Panc1 (cell line): Measurements from ENCODE around the gene STAG2. TPM values are rescaled to one million over a fixed set of nuclear protein-coding genes. Genes with fewer than 3 reads are reported as not detected.

Experiments used
- ATAC-seq: fragments of 200-7000 bp; cut with Tn5 transposase; 2 replicates; pipeline ENCODE4 v1.9.1; 2020; ENCODE audit warnings: mild to moderate bottlenecking, moderate library complexity
- BruUV-seq: library from RNA; stranded (reverse); fragments of 400-500 nt; replicated peaks from 2 replicates; lab custom pipeline; 2021; lab: Mats Ljungman, UMichigan
- CTCF ChIA-PET: fragments of 300-600 bp; sonication (Branson Sonifier 250); formaldehyde crosslinking; loops from one replicate; lab custom pipeline; 2022; ENCODE audit warnings: antibody characterized with exemption; lab: Charles Lee
- POLR2A ChIA-PET: fragments of 300-600 bp; sonication (Branson Sonifier 250); formaldehyde crosslinking; loops from one replicate; lab custom pipeline; 2022; ENCODE audit warnings: antibody characterized with exemption; lab: Charles Lee
- DNase-seq: peaks from one replicate; pipeline ENCODE4 v3.0.0-alpha.2; 2010; ENCODE audit warnings: low read depth, low spot score
- H3K27ac ChIP-seq: 2 replicates; pipeline ENCODE4 v1.5.1; 2011; ENCODE audit warnings: mild to moderate bottlenecking, low read length, inconsistent platforms
- H3K27me3 ChIP-seq: fragments of 200-500 bp; sonication (Bioruptor generic); 2 replicates; pipeline ENCODE4 v1.6.0; 2014; ENCODE audit warnings: low read length, inconsistent platforms; ENCODE audit not compliant: control insufficient read depth, insufficient read depth
- H3K36me3 ChIP-seq: fragments of 200-500 bp; sonication (Bioruptor generic); 2 replicates; pipeline ENCODE4 v1.5.1; 2014; ENCODE audit warnings: inconsistent platforms, mild to moderate bottlenecking, low read length, moderate library complexity; ENCODE audit not compliant: control insufficient read depth, insufficient read depth
- H3K4me1 ChIP-seq: 2 replicates; pipeline ENCODE4 v1.5.1; 2011; ENCODE audit warnings: inconsistent platforms, mild to moderate bottlenecking, low read length, moderate library complexity; ENCODE audit not compliant: control insufficient read depth, insufficient read depth
- H3K4me3 ChIP-seq, 2 experiments: 2 replicates each; pipeline ENCODE4 v1.5.1; 2011 to 2012; ENCODE audit warnings: low read depth in 2 of 2, low read length in 2 of 2, mild to moderate bottlenecking in 2 of 2, inconsistent platforms in 1 of 2, moderate library complexity in 1 of 2
- H3K9me3 ChIP-seq: fragments of 200-500 bp; sonication (Bioruptor generic); 2 replicates; pipeline ENCODE4 v1.5.1; 2014; ENCODE audit warnings: low read depth, mild to moderate bottlenecking, inconsistent platforms, low read length, moderate library complexity; ENCODE audit not compliant: control insufficient read depth, insufficient read depth
- POLR2AphosphoS5 ChIP-seq: IDR thresholded peaks from 2 replicates; pipeline ENCODE4 v1.6.1; 2012; ENCODE audit warnings: mild to moderate bottlenecking, low read depth, low read length, moderate library complexity
- REST ChIP-seq, 2 experiments: IDR thresholded peaks; 2 replicates each; pipeline ENCODE4 v1.6.1; 2011 to 2012; ENCODE audit warnings: low read depth in 2 of 2, control low read depth in 1 of 2, low read length in 1 of 2, mild to moderate bottlenecking in 1 of 2, moderate library complexity in 1 of 2; ENCODE audit not compliant: insufficient read depth in 1 of 2
- SIN3A ChIP-seq: IDR thresholded peaks from 2 replicates; pipeline ENCODE4 v1.6.1; 2012; ENCODE audit warnings: low read depth, mild to moderate bottlenecking, low read length, moderate library complexity, borderline replicate concordance; ENCODE audit not compliant: insufficient read depth
- TCF7L2 ChIP-seq: IDR thresholded peaks from 2 replicates; pipeline ENCODE4 v1.6.1; 2011; ENCODE audit warnings: mild to moderate bottlenecking, low read depth, low read length, inconsistent platforms
- in situ Hi-C: cut with HindIII; loops from 2 replicates; pipeline ENCODE4 v1.10.0; 2016; ENCODE audit warnings: low sequenced_read_pairs, low pct_unique_long_range_greater_than_20kb
- intact Hi-C: fragments of 100-400 bp; cut with micrococcal nuclease; formaldehyde crosslinking; loops from one replicate; pipeline ENCODE4 v1.10.0; 2022; ENCODE audit not compliant: unreplicated experiment
- total RNA-seq: library from RNA; stranded (reverse); gene quantifications from one replicate; pipeline ENCODE4 v1.2.1, GENCODE V29; 2021; ENCODE audit not compliant: unreplicated experiment
- TF ChIP-seq, protein P1 (sequence below): fragments of 450-650 bp; IDR thresholded peaks from 2 replicates; pipeline ENCODE4 v1.5.1; 2017; ENCODE audit warnings: mild to moderate bottlenecking

The STAG2 gene
- total RNA-seq, 1 experiment from 2014 or later: 94.5 TPM

DNA sequence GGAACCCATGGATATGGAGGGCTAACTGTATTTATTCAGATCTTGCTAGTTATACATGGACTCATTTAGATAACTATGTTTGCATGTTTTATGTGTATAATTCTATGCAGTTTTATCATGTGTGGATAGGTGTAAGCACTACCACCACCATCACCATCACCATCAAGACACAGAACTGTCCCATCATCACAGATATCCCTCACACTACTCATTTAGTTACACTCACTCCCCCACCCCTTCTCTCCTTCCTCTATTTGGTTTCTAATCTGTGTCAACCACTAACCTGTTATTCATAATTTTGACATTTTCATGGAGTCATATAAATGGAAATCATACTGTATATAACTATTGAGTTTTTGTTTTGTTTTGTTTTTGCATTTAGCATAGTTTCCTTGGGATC is 43.7 kb downstream of the STAG2 start:
- H3K27me3 ChIP-seq: no peaks in the 10 kb centered on the region
- H3K4me3 ChIP-seq: no peak overlapping the region
- no peaks in the 10 kb centered on the region for H3K9me3 ChIP-seq
- H3K36me3 ChIP-seq: no peaks in the 10 kb centered on the region
- TF ChIP-seq SIN3A (no peak), POLR2AphosphoS5 (no peak), TCF7L2 (no peak), REST (IDR thresholded peaks at IDR 0.05; ENCODE audit: insufficient read depth in 1 of 2, low read depth in 2 of 2, low read length in 1 of 2) (no peak)
- TF ChIP-seq, protein P1, sequence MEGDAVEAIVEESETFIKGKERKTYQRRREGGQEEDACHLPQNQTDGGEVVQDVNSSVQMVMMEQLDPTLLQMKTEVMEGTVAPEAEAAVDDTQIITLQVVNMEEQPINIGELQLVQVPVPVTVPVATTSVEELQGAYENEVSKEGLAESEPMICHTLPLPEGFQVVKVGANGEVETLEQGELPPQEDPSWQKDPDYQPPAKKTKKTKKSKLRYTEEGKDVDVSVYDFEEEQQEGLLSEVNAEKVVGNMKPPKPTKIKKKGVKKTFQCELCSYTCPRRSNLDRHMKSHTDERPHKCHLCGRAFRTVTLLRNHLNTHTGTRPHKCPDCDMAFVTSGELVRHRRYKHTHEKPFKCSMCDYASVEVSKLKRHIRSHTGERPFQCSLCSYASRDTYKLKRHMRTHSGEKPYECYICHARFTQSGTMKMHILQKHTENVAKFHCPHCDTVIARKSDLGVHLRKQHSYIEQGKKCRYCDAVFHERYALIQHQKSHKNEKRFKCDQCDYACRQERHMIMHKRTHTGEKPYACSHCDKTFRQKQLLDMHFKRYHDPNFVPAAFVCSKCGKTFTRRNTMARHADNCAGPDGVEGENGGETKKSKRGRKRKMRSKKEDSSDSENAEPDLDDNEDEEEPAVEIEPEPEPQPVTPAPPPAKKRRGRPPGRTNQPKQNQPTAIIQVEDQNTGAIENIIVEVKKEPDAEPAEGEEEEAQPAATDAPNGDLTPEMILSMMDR: no peak
- in situ Hi-C loops: no loop called here
- no peak overlapping the region for H3K27ac ChIP-seq
- DNase-seq: no peak
- intact Hi-C loops: no loop called here
- BruUV-seq: no TSS peak
- H3K4me1 ChIP-seq: peaks cover 6% of the 10 kb centered on the region; the same call in 1 of the 2 replicates
- ChIA-PET CTCF (no interaction called here), POLR2A (no interaction called here)
- no peak for ATAC-seq

GRCh38 chrX:124010157-124010556 is 48.7 kb downstream of the STAG2 start:
- Histone ChIP-seq H3K4me3 (no peak overlapping the region), H3K27ac (no peak overlapping the region), H3K4me1 (peaks cover 6% of the 10 kb centered on the region; the same call in 1 of the 2 replicates), H3K9me3 (no peaks in the 10 kb centered on the region), H3K27me3 (no peaks in the 10 kb centered on the region), H3K36me3 (no peaks in the 10 kb centered on the region)
- POLR2A ChIA-PET: interaction anchor here (0.6 kb wide), 1 partner anchor 88 kb away, joined by 3 read pairs; no protein-coding TSS in a partner anchor
- intact Hi-C loops: no loop called here
- CTCF ChIA-PET: no interaction called here
- BruUV-seq: no TSS peak
- no peak for DNase-seq
- in situ Hi-C loops: no loop called here
- ATAC-seq: no peak
- TF ChIP-seq, protein P1: no peak
- no peak for TF ChIP-seq SIN3A
- no peak for TF ChIP-seq TCF7L2
- no peak for TF ChIP-seq REST (IDR thresholded peaks at IDR 0.05; ENCODE audit: insufficient read depth in 1 of 2, low read depth in 2 of 2, low read length in 1 of 2)
- no peak for TF ChIP-seq POLR2AphosphoS5
